Measurements from ENCODE around the gene PIM1. TPM values are rescaled to one million over a fixed set of nuclear protein-coding genes. Genes with fewer than 3 reads are reported as not detected.
A peak's percentile ranks its signal among the peaks of the same experiment; 100 is the strongest.

PIM1 gene
- polyA plus RNA-seq, 1 donor (not counting 4 experiments of a cell fraction or from before 2014, with no cell fraction given): 10.2 TPM

DNA sequence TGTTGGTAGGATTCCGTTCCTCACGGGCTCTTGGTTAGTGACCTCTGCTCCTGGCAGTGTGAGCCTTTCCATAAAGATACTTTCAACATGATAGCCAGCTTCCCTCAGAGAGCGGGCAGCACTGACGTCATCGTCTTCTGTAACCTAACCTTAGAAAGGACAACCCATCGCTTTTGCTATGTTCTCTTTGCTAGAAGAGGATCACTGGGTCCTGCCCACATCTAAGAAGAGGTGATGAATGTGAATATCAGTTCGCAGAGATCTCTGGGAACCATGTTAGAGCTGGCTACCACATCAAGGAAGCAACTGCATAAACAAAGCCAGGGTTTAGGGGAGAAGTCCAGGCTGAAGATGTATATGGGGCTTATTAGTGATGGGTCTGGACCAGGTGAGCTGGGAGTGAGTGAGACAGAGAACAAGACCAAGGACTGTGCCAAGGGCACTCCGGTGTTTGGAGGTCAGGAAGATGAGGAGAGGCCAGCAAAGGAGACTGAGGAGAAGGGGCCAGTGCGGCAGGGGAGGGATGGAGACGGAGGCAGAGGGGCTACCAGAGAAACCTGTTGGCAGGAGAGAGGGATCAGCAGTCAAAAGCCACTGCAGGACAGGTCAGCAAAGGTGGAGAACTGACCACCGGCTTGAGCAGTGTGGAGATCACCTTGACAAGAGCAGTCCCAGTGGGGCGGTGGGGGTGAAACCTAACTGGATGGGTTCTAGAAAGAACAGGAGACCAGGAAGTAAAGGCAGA, 39.7 kb downstream of the PIM1 start:
- H3K9ac ChIP-seq (ENCODE audit: control insufficient read depth, extremely low read depth, insufficient read depth, low read length): no peak overlapping the region
- H3K9me1 ChIP-seq (ENCODE audit: control insufficient read depth, extremely low read depth, insufficient read depth, low read length): no peaks in the 10 kb centered on the region
- H3K36me3 ChIP-seq (ENCODE audit: control insufficient read depth in 2 of 2, extremely low read depth in 1 of 2, insufficient read depth in 2 of 2, low read length in 2 of 2): no peaks in the 10 kb centered on the region

DNA sequence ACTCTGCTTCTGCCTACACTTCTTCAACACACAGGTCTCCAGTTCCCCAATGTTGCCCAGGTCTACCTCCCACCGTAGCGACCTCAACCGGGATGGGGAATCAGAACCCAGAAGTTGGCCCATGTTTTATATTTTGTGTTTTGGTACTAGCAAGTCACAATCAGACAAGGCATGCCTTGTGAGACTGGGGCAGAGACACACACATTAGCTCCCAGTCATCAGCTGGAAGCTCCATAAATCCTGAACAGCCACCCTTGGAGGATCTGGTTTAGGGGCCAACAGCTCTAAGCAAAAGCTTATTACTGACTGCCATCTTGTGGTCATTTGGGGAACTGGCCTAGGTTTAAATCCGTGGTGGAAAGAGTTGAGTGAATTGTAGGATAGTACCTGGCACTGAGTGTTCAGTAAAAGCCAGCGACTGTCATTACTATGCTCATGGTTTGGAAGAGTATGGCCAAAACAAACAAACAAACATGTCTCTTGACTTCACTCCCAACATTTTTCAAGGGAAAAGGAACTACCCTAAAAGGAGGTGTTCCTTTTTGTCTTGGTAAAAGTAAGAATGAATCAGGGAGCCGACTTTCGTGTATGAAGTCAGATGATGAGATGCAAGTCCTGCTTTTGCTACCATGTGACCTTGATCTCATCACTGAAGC, 40.5 kb downstream of the PIM1 start:
- dilution Hi-C loops (cut with MboI; ENCODE audit: extremely low pct_ligation_motif_present, low sequenced_read_pairs): no loop called here
- TF ChIP-seq, protein P1, sequence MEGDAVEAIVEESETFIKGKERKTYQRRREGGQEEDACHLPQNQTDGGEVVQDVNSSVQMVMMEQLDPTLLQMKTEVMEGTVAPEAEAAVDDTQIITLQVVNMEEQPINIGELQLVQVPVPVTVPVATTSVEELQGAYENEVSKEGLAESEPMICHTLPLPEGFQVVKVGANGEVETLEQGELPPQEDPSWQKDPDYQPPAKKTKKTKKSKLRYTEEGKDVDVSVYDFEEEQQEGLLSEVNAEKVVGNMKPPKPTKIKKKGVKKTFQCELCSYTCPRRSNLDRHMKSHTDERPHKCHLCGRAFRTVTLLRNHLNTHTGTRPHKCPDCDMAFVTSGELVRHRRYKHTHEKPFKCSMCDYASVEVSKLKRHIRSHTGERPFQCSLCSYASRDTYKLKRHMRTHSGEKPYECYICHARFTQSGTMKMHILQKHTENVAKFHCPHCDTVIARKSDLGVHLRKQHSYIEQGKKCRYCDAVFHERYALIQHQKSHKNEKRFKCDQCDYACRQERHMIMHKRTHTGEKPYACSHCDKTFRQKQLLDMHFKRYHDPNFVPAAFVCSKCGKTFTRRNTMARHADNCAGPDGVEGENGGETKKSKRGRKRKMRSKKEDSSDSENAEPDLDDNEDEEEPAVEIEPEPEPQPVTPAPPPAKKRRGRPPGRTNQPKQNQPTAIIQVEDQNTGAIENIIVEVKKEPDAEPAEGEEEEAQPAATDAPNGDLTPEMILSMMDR (optimal IDR thresholded peaks at IDR 0.05 in 1 of 3, IDR thresholded peaks at IDR 0.05 in 1 of 3, conservative IDR thresholded peaks at IDR 0.05 in 1 of 3; ENCODE audit: extremely low read depth in 1 of 3, insufficient read depth in 2 of 3, low read length in 3 of 3): peak; percentile 78 to 97 (median 81)
- no peak for TF ChIP-seq EZH2 (IDR thresholded peaks at IDR 0.05; ENCODE audit: low read length)
- H3K36me3 ChIP-seq (ENCODE audit: control insufficient read depth in 2 of 2, extremely low read depth in 1 of 2, insufficient read depth in 2 of 2, low read length in 2 of 2): no peaks in the 10 kb centered on the region
- no peak overlapping the region for H3K9ac ChIP-seq (ENCODE audit: control insufficient read depth, extremely low read depth, insufficient read depth, low read length)
- H4K20me1 ChIP-seq (ENCODE audit: control insufficient read depth, extremely low read depth, insufficient read depth, low read length): no peaks in the 10 kb centered on the region
- FAIRE-seq: peak; percentile 80
- no peaks in the 10 kb centered on the region for H3K79me2 ChIP-seq (ENCODE audit: control insufficient read depth, insufficient read depth, low read length)
- H3K4me3 ChIP-seq (ENCODE audit: control insufficient read depth in 2 of 3, extremely low read depth in 1 of 3, insufficient read depth in 2 of 3, low read depth in 1 of 3, low read length in 3 of 3): no peak overlapping the region
- no peaks in the 10 kb centered on the region for H3K9me1 ChIP-seq (ENCODE audit: control insufficient read depth, extremely low read depth, insufficient read depth, low read length)
- H2AFZ ChIP-seq (ENCODE audit: control insufficient read depth, low read length): no peak overlapping the region
- H3K4me1 ChIP-seq (ENCODE audit: control insufficient read depth, extremely low read depth, insufficient read depth, low read length): no peaks in the 10 kb centered on the region
- H3K9me3 ChIP-seq (ENCODE audit: control insufficient read depth, low read depth, low read length): no peaks in the 10 kb centered on the region
- no peak overlapping the region for H3K27ac ChIP-seq (ENCODE audit: control insufficient read depth, insufficient read depth, low read length)
- no peaks in the 10 kb centered on the region for H3K27me3 ChIP-seq (ENCODE audit: control insufficient read depth, extremely low read depth, insufficient read depth, low read length)
- DNase-seq (ENCODE audit: low read depth, low spot score): peak; percentile 13
- no peak overlapping the region for H3K4me2 ChIP-seq (ENCODE audit: control insufficient read depth, extremely low read depth, insufficient read depth, low read depth, low read length)

More for the DNA sequence above, 39.7 kb downstream of the PIM1 start:
- dilution Hi-C loops (cut with MboI; ENCODE audit: extremely low pct_ligation_motif_present, low sequenced_read_pairs): no loop called here
- TF ChIP-seq, protein P1 (optimal IDR thresholded peaks at IDR 0.05 in 1 of 3, IDR thresholded peaks at IDR 0.05 in 1 of 3, conservative IDR thresholded peaks at IDR 0.05 in 1 of 3; ENCODE audit: extremely low read depth in 1 of 3, insufficient read depth in 2 of 3, low read length in 3 of 3): no peak
- no peak for TF ChIP-seq EZH2 (IDR thresholded peaks at IDR 0.05; ENCODE audit: low read length)
- H3K79me2 ChIP-seq (ENCODE audit: control insufficient read depth, insufficient read depth, low read length): no peaks in the 10 kb centered on the region
- no peaks in the 10 kb centered on the region for H3K4me1 ChIP-seq (ENCODE audit: control insufficient read depth, extremely low read depth, insufficient read depth, low read length)
- no peaks in the 10 kb centered on the region for H4K20me1 ChIP-seq (ENCODE audit: control insufficient read depth, extremely low read depth, insufficient read depth, low read length)
- H2AFZ ChIP-seq (ENCODE audit: control insufficient read depth, low read length): no peak overlapping the region
- no peaks in the 10 kb centered on the region for H3K27me3 ChIP-seq (ENCODE audit: control insufficient read depth, extremely low read depth, insufficient read depth, low read length)
- no peak overlapping the region for H3K27ac ChIP-seq (ENCODE audit: control insufficient read depth, insufficient read depth, low read length)
- H3K4me3 ChIP-seq (ENCODE audit: control insufficient read depth in 2 of 3, extremely low read depth in 1 of 3, insufficient read depth in 2 of 3, low read depth in 1 of 3, low read length in 3 of 3): no peak overlapping the region
- H3K9me3 ChIP-seq (ENCODE audit: control insufficient read depth, low read depth, low read length): no peaks in the 10 kb centered on the region
- H3K4me2 ChIP-seq (ENCODE audit: control insufficient read depth, extremely low read depth, insufficient read depth, low read depth, low read length): no peak overlapping the region
- DNase-seq (ENCODE audit: low read depth, low spot score): no peak
- no peak for FAIRE-seq
